H9 (cell line): ENCODE results near the gene SMIM20. TPM values are rescaled to one million over a fixed set of nuclear protein-coding genes. Genes with fewer than 3 reads are reported as not detected.

Experiments
- DNase-seq: peaks from one replicate; pipeline ENCODE4 v3.0.0-alpha.2; 2017
- H2AFZ ChIP-seq: one replicate; pipeline ENCODE4 v1.6.1; 2013; ENCODE audit warnings: mild to moderate bottlenecking, low read length, control low read depth, moderate library complexity
- H2AK5ac ChIP-seq: 2 replicates; pipeline ENCODE4 v1.6.1; 2013; ENCODE audit warnings: low read length, control low read depth, mixed read lengths; ENCODE audit not compliant: insufficient read length
- H2BK120ac ChIP-seq: one replicate; pipeline ENCODE4 v1.6.1; 2013; ENCODE audit warnings: low read depth, mild to moderate bottlenecking, low read length, control low read depth, inconsistent platforms; ENCODE audit not compliant: poor library complexity, severe bottlenecking
- H2BK12ac ChIP-seq: 2 replicates; pipeline ENCODE4 v1.6.1; 2013; ENCODE audit warnings: low read length, control low read depth, mixed read lengths, low read depth; ENCODE audit not compliant: insufficient read length
- H2BK15ac ChIP-seq: 2 replicates; pipeline ENCODE4 v1.6.1; 2013; ENCODE audit warnings: low read depth, low read length, control low read depth
- H2BK20ac ChIP-seq: one replicate; pipeline ENCODE4 v1.6.1; 2013; ENCODE audit warnings: low read depth, mild to moderate bottlenecking, low read length, control low read depth, inconsistent platforms; ENCODE audit not compliant: poor library complexity, severe bottlenecking
- H2BK5ac ChIP-seq: 2 replicates; pipeline ENCODE4 v1.6.1; 2013; ENCODE audit warnings: low read length, control low read depth, mixed read lengths; ENCODE audit not compliant: insufficient read length
- H3K14ac ChIP-seq: 2 replicates; pipeline ENCODE4 v1.6.1; 2013; ENCODE audit warnings: low read length, control low read depth; ENCODE audit not compliant: insufficient read depth
- H3K18ac ChIP-seq: 2 replicates; pipeline ENCODE4 v1.6.1; 2013; ENCODE audit warnings: low read depth, mild to moderate bottlenecking, mixed read lengths, low read length, control low read depth; ENCODE audit not compliant: insufficient read length
- H3K23ac ChIP-seq: 2 replicates; pipeline ENCODE4 v1.6.1; 2013; ENCODE audit warnings: low read length, control low read depth, mixed read lengths, low read depth; ENCODE audit not compliant: insufficient read length
- H3K23me2 ChIP-seq: 2 replicates; pipeline ENCODE4 v1.6.1; 2013; ENCODE audit warnings: low read depth, mild to moderate bottlenecking, mixed read lengths, low read length, control low read depth; ENCODE audit not compliant: insufficient read length, poor library complexity, severe bottlenecking
- H3K27ac ChIP-seq: 2 replicates; pipeline ENCODE4 v1.5.1; 2013; ENCODE audit warnings: low read length, control low read depth, mixed read lengths, low read depth; ENCODE audit not compliant: insufficient read length
- H3K27me3 ChIP-seq: 2 replicates; pipeline ENCODE4 v1.6.1; 2013; ENCODE audit warnings: low read length, control low read depth, inconsistent platforms; ENCODE audit not compliant: insufficient read depth
- H3K4ac ChIP-seq: 2 replicates; pipeline ENCODE4 v1.6.1; 2013; ENCODE audit warnings: low read depth, mild to moderate bottlenecking, control low read depth, inconsistent platforms, low read length, moderate library complexity
- H3K4me1 ChIP-seq: 2 replicates; pipeline ENCODE4 v1.6.1; 2013; ENCODE audit warnings: low read length, control low read depth, inconsistent platforms; ENCODE audit not compliant: insufficient read depth
- H3K4me2 ChIP-seq: 2 replicates; pipeline ENCODE4 v1.6.1; 2013; ENCODE audit warnings: low read length, control low read depth, mixed read lengths; ENCODE audit not compliant: insufficient read length, insufficient read depth
- H3K56ac ChIP-seq: 2 replicates; pipeline ENCODE4 v1.6.1; 2013; ENCODE audit warnings: low read depth, mild to moderate bottlenecking, mixed read lengths, low read length, control low read depth; ENCODE audit not compliant: insufficient read length
- H3K79me1 ChIP-seq: 2 replicates; pipeline ENCODE4 v1.6.1; 2013; ENCODE audit warnings: low read depth, mild to moderate bottlenecking, moderate library complexity, low read length, control low read depth, inconsistent platforms; ENCODE audit not compliant: insufficient read depth, poor library complexity, severe bottlenecking
- H3K79me2 ChIP-seq: 2 replicates; pipeline ENCODE4 v1.6.1; 2013; ENCODE audit warnings: low read length, control low read depth, inconsistent platforms; ENCODE audit not compliant: insufficient read depth
- H3K9ac ChIP-seq: 2 replicates; pipeline ENCODE4 v1.6.1; 2013; ENCODE audit warnings: low read length, control low read depth, mixed read lengths; ENCODE audit not compliant: insufficient read length; ENCODE audit errors: extremely low read depth
- H3K9me3 ChIP-seq: one replicate; pipeline ENCODE4 v1.6.1; 2013; ENCODE audit warnings: low read depth, low read length, inconsistent platforms; ENCODE audit not compliant: control insufficient read depth
- H3T11ph ChIP-seq: one replicate; pipeline ENCODE4 v1.6.1; 2013; ENCODE audit warnings: mild to moderate bottlenecking, low read length, control low read depth, inconsistent platforms
- H4K20me1 ChIP-seq: one replicate; pipeline ENCODE4 v1.6.1; 2013; ENCODE audit not compliant: control insufficient read depth, insufficient read length, insufficient read depth
- H4K5ac ChIP-seq: 2 replicates; pipeline ENCODE4 v1.6.1; 2013; ENCODE audit warnings: low read depth, mild to moderate bottlenecking, mixed read lengths, low read length, control low read depth; ENCODE audit not compliant: insufficient read length
- H4K8ac ChIP-seq: replicated peaks from 2 replicates; pipeline ENCODE4 v1.6.1; 2013; ENCODE audit warnings: low read length, control low read depth, mixed read lengths, low read depth; ENCODE audit not compliant: insufficient read length
- H4K91ac ChIP-seq: 2 replicates; pipeline ENCODE4 v1.6.1; 2013; ENCODE audit warnings: low read depth, mild to moderate bottlenecking, moderate library complexity, mixed read lengths, low read length, control low read depth; ENCODE audit not compliant: insufficient read length
- H3K27ac Mint-ChIP-seq, 3 experiments: 2 replicates in 2 of 3; 3 replicates in 1 of 3; pipeline ENCODE4 v1.8.0; 2020 to 2021; ENCODE audit warnings: mixed read lengths in 3 of 3, mild to moderate bottlenecking in 1 of 3, moderate library complexity in 1 of 3
- H3K27me3 Mint-ChIP-seq: 2 replicates; pipeline ENCODE4 v1.8.0; 2021; ENCODE audit warnings: low read depth, mild to moderate bottlenecking, moderate library complexity, mixed read lengths
- H3K36me3 Mint-ChIP-seq, 3 experiments: 2 replicates in 2 of 3; 3 replicates in 1 of 3; pipeline ENCODE4 v1.8.0; 2020 to 2021; ENCODE audit warnings: low read depth in 3 of 3, mixed read lengths in 3 of 3; ENCODE audit not compliant: insufficient read depth in 1 of 3
- H3K4me1 Mint-ChIP-seq, 2 experiments: 2 replicates each; pipeline ENCODE4 v1.8.0; 2020; ENCODE audit warnings: mixed read lengths in 2 of 2
- H3K4me3 Mint-ChIP-seq, 2 experiments: 2 replicates in 1 of 2; 3 replicates in 1 of 2; pipeline ENCODE4 v1.8.0; 2020 to 2021; ENCODE audit warnings: mild to moderate bottlenecking in 2 of 2, mixed read lengths in 2 of 2, moderate library complexity in 1 of 2
- H3K9me3 Mint-ChIP-seq, 2 experiments: 2 replicates in 1 of 2; 3 replicates in 1 of 2; pipeline ENCODE4 v1.8.0; 2020; ENCODE audit warnings: mild to moderate bottlenecking in 2 of 2, mixed read lengths in 2 of 2, moderate library complexity in 1 of 2
- CTCF ChIP-seq: fragments of 200-600 bp; sonication (generic); conservative IDR thresholded peaks from 3 replicates; pipeline ENCODE4 v1.8.0; 2021; ENCODE audit warnings: antibody characterized with exemption, mild to moderate bottlenecking
- WGBS: extraction: QIAGEN DNeasy Blood & Tissue Kit; methylation state at CpG from one replicate; pipeline ENCODE4 v1.1.7; 2013; ENCODE audit warnings: missing lambda C conversion rate, low lambda C conversion rate, mixed read lengths; ENCODE audit not compliant: insufficient read length; ENCODE audit errors: extremely low coverage; 5-methylcytosine and 5-hydroxymethylcytosine counted together
- total RNA-seq: library from RNA; stranded (reverse); gene quantifications from 2 replicates; pipeline ENCODE4 v1.2.1, GENCODE V29; 2021

SMIM20 gene
- total RNA-seq, 1 experiment from 2014 or later, result 40.2 TPM

GRCh38 chr4:25883565-25883964, 30.5 kb upstream of the SMIM20 start:
- no peak overlapping the region for H3K4me3 Mint-ChIP-seq
- no peaks in the 10 kb centered on the region; a peak in 1 of 5 replicates for H3K9me3 Mint-ChIP-seq
- Histone ChIP-seq H3K4ac (no peak overlapping the region), H2AK5ac (no peak overlapping the region), H2BK12ac (no peak overlapping the region), H3K27ac (no peak overlapping the region), H2BK20ac (no peak overlapping the region), H3T11ph (no peak overlapping the region), H3K79me2 (no peaks in the 10 kb centered on the region), H3K14ac (no peak overlapping the region), H3K4me2 (no peak overlapping the region), H3K23ac (no peak overlapping the region), H4K8ac (no peak overlapping the region), H3K23me2 (no peaks in the 10 kb centered on the region), H3K79me1 (no peaks in the 10 kb centered on the region), H3K56ac (no peak overlapping the region), H2BK120ac (no peak overlapping the region), H3K9me3 (no peaks in the 10 kb centered on the region), H4K5ac (no peak overlapping the region), H4K91ac (no peak overlapping the region), H2AFZ (no peak overlapping the region), H3K9ac (no peak overlapping the region), H3K18ac (no peak overlapping the region), H2BK5ac (no peak overlapping the region), H2BK15ac (no peak overlapping the region), H3K4me1 (no peaks in the 10 kb centered on the region), H3K27me3 (no peaks in the 10 kb centered on the region), H4K20me1 (no peaks in the 10 kb centered on the region)
- DNase-seq, result no peak
- H3K27ac Mint-ChIP-seq, result no peak overlapping the region
- H3K4me1 Mint-ChIP-seq, result peaks cover 3 to 9% of the 10 kb centered on the region in 2 experiments
- WGBS, result no CpG with 5 or more reads among the region's 2 CpGs
- peaks cover 4% of the 10 kb centered on the region; the same call in 1 of the 2 replicates for H3K27me3 Mint-ChIP-seq
- no peak for TF ChIP-seq CTCF
- no peaks in the 10 kb centered on the region for H3K36me3 Mint-ChIP-seq
